HG03060 (cell line): ENCODE results near the gene PRM3.
A peak's percentile ranks its signal among the peaks of the same experiment; 100 is the strongest.

ENCODE experiments used
- ATAC-seq: cut with Tn5 transposase; IDR thresholded peaks from one replicate; pipeline ENCODE4 v1.9.1; 2021; ENCODE audit warnings: low read depth, moderate number of reproducible peaks; ENCODE audit not compliant: unreplicated experiment

Gene PRM3, protein sequence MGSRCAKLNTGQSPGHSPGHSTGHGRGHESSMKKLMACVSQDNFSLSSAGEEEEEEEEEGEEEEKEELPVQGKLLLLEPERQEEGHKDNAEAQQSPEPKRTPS

DNA sequence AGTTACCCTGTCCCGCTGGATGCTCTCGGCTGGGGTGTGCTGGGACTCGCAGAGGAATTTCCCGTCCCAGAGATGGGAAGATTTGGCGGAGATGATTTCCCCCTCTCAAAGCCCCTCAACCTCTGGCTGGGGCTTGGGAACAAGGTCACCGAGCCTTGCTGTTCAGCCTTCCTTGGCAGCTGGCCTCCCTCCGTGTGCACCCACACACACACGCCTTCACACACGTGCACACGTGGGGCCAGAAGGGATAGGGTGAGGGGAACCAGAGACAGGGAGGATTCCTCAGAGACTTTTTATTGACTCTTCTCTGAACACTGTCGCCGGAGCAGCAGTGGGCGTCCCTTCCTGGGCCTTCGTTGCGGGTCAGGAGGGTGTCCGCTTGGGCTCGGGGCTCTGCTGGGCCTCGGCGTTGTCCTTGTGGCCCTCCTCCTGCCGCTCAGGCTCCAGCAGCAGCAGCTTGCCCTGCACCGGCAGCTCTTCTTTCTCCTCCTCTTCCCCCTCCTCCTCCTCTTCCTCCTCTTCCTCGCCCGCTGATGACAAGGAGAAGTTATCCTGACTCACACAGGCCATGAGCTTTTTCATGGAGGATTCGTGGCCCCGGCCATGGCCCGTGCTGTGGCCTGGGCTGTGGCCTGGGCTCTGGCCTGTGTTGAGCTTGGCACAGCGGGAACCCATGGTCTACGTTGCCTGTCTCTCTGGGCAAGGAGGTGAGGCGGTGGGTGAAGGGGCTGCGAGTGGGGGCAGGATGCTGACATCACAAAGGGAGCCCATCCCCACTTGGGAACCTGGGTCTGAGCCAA lies at the start of gene PRM3:
Gene PRM3, minus strand, starts transcription at position 709 of the 800 bp plus-strand sequence. Its CDS starts 34 bp downstream, at position 675.
- no peak for ATAC-seq

DNA sequence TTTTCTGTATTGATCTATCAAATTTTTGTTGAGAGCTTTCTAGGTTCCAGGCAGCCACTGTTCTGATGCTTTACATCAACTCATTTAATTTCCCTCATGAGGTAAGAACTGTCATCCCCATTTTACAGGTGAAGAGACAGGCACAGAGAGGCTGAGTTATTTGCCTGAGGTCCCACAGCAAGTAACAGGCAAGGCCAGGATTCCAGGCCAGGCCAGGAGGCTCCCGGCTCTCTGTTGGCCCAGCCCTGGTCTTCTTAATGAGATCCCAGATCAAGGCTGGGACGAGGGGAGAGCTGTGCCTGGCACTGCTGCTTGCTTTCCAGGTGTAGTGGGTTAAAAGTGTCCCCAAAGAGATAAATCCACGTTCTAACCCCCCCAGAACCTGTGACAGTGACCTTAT lies 49.4 kb upstream of the PRM3 start:
- ATAC-seq, result no peak

DNA sequence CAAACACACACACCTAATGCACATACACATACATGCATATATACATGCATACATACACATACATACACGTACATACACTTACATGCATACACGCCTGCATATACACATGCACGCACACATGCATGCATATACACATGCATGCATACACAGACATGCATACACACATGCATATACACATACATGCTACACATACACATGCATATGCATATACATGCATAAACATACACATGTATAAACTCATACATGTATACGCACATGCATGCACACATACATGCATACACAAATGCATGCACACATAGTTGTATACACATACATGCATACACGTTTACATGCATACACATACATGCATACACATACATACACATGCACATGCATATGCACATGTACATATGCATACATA lies 48.2 kb upstream of the PRM3 start:
- ATAC-seq, result no peak

DNA sequence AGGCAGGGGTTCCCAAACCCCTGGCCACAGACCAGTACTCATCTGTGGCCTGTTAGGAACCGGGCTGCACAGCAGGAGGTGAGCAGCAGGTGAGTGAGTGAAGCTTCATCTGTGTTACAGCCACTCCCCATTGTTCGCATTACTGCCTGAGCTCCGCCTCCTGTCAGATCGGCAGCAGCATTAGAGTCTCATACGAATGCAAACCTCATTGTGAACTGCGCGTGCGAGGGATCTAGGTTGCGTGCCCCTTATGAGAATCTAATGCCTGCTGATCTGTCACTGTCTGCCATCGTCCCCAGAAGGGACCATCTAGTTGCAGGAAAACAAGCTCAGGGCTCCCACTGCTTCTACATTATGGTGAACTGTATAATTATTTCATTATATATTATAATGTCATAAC lies 46.7 kb upstream of the PRM3 start:
- ATAC-seq, result no peak

DNA sequence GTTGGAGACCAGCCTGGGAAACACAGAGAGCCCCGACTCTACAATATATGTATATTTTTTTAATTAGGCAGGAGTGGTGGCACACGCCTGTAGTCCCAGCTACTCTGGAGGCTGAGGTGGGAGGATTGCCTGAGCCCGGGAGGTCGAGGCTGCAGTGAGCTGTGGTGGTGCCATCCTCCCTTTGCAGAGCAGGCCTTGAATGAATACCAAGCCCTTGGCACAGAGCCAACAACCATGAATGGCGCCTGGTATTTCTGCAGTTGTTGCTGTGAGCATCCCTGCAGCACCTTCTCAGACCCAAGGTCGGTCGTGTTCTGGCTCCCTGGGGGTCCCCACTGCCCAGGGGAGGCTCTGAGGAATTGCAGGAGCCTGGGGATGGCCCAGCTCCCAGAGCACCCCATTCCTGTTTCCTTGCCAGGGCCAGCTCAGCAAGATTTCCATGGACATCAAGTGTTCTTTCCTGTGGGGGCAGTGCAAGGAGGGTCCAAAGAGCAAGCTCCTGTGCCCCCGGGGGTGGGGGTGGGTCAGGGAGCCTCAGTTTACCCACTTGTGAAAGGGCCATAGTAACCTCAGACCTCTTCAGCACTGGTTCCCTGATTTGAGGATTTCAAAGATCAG lies 46.2 kb upstream of the PRM3 start:
- no peak for ATAC-seq

DNA sequence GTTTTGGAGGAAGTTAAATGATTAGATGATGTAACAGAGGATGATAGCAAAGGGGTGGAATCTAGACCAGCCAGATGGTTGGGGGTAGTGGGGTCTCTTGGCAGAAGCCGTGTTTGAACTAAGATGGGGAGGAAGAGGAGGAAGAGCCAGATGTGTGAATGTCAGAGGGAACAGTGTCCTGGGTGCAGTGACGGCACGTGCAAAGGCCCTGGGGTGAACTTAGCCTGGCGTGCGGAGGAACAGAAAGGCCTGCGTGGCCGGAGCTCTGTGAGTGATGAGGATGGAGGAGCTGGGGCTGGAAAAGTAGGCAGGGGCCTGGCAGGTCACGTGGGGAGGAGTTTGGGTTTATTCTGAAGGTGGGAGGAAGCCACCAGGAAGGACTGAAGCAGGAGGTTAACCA lies 45.4 kb upstream of the PRM3 start:
- ATAC-seq, result no peak

DNA sequence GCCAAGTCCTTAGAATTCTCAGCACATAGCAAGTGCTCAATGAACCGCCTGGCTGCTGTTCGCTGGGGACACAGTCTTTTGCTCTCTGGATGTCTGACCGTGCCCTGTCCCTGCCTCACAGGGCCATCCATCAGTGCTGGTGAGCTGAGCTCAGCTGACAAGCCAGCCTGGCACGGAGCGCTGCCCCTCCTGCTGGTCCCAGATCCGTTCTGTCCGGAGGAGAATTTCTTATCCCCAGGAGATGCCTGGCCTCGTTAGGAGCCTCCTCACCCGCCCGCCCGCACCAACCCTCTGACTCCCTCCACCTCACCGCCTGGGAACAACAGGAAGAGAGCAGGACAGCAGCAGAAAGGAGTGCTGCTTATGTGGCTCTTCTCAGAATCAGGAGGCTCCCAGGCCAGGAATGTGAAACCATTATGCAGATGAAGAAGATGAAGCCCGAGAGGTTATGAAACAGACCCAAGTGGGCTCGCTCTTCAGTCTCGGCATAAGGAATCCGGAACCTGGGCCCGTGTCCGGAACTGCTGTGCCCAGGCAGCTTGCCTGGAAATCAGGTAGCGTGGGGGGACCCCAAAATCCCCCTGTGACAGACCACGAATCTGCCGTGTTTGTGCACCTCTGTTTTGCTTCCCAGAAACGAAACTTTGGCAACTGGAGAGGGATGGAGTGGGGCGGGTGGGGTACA lies 43.0 kb upstream of the PRM3 start:
- ATAC-seq, result no peak

DNA sequence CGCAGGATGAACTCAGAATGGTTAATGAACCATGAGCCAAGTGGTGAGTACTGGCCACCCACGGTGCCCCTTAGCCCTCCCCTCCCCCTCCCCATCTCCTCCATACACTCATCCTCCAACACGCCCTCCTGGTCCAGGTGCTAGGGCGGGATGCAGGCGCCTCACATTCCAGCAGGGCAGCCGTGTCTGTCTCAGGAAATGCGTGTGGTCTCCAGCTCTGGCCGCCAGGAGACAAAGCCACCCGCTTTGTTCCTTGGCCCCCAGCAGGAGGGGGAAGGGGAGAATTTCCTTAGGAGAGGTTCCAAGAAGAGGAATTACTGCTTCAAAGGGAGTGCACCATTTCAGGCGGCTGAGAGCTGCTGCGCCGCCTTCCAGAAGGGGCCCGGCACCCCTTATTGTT lies 42.1 kb upstream of the PRM3 start:
- no peak for ATAC-seq

DNA sequence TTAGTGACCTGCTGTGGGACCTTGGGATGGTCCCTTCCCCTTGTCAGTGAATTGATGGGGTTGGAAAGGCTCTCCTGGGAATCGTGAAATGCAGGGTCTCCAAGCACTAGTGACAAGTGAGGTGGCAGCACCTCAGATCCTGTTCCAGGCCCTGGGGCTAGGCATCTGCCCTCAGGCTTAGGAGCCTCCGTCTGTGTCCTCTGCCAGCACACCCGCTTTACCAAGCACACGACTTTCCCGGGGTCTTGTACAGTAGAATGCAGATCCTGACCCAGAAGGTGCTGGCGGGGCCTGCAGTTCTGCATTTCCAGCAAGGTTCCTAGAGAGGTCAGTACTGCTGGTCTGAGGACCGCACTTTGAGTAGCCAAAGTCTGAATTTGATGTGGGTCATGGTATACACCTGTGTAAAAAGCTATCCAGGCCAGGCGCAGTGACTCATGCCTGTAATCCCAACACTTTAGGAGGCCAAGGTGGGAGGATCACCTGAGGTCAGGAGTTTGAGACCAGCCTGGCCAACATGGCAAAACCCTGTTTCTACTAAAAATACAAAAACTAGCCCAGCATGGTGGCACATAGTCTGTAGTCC lies 41.0 kb upstream of the PRM3 start:
- no peak for ATAC-seq

DNA sequence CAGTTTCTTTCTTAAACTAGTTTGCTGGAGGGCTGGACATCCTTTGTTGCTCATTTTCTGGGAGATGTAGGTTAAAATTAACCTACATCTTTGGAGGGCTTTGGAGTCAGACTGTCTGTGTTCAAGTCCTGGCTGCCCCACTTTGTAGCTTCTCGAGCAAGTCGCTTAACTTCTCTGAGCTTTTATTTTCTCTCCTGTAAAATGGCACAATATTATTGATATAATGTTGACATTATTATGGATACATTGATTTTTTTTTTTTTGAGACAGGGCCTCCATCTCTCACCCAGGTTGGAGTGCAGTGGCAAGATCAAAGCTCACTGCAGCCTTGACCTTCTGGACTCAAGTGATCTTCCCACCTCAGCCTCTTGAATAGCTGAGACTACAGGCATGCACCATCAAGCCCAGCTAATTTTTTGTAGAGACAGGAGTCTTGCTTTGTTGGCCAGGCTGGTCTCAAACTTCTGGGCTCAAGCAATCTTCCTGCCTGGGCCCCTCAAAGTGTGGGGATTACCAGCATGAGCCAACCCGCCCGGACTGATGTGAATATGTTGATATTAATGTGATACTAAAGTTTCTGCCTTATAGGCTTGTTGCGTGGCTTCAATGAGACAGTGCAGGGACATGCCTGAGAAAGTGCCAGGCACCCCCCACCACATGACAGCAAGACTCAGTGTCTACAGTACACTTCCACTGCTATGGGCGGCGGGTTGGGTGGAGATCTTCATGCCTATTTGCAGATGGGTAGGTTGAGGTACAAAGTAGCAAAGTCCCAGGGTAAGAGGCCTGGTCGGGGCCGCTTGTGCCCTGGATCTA lies 40.3 kb upstream of the PRM3 start:
- no peak for ATAC-seq

DNA sequence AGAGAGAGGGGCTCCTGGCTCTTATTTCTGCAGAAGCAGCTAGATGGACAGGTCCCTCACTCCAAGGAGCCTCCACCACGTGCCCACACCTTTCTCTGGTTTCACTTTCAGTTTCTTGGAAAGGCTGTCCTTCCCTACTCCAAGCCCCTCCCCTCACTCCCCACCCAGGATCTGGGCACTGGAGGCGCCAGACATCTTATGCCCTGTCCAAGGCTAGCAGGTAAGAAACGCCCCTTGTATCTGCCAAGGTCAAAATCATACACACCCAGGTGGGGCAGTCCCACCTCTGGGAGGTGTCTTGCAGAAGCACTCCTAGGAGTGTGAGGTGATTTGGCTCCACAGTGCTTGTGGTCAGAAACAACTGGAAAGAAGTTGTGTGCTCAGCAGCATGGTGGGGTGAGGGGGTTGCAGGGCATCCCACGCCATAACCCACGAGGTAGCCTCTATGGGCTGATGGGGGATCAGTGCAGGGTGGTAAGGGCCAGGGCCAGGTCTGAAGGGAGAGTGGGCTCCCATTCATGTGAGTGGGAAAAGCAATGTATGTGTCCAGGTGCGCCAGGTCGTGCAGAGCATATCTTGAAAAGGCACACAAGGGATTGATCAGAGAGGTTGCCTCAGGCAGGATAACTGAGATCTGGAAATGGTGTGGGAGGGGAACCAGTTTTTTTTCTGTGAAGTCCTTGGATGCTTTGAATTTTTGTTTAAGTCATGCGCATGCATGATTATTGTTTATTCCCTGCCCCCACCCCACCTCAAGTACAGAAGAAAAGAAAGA lies 39.5 kb upstream of the PRM3 start:
- no peak for ATAC-seq

DNA sequence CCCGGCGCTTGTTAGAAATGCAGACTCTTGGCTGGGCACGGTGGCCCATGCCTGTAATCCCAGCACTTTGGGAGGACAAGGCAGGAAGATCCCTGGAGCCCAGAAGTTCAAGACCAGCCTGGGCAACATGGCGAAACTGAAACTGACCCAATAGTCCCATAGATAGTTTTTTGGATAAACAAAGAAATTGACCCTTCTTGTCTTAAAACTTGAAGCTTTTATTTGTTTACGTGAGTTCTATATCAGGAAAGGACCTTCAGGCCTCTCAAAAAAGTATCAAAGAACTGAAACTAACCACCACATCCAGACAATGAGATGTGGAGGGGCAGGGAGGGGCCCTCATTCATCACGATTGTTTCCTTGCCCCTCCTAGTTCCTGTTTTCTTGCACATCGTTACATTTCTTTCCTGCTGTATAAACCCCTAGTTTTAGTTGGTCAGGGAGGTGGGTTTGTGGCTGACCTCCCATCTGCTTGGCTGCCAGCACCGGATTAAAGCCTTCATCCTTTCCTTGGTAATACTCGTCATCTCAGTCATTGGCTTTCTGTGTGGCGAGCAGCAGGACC lies 37.6 kb upstream of the PRM3 start:
- ATAC-seq, result peak; percentile 34

DNA sequence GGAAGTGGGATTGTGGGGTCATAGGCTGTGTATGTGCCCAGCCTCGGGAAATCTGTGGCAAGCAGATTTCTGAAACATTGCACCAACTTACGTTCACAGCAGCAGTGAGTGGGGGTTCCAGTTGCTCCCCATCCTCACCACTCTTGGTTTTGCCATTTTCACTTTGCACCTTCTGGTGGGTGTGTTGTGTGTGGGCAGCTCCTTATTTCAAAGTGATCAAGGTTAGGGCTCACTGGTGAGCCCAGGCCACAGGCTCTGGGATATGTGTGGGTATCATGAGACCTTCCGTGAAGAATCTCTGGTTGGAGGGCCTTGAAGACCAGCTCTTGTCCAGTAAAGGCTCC lies 37.2 kb upstream of the PRM3 start:
- no peak for ATAC-seq

DNA sequence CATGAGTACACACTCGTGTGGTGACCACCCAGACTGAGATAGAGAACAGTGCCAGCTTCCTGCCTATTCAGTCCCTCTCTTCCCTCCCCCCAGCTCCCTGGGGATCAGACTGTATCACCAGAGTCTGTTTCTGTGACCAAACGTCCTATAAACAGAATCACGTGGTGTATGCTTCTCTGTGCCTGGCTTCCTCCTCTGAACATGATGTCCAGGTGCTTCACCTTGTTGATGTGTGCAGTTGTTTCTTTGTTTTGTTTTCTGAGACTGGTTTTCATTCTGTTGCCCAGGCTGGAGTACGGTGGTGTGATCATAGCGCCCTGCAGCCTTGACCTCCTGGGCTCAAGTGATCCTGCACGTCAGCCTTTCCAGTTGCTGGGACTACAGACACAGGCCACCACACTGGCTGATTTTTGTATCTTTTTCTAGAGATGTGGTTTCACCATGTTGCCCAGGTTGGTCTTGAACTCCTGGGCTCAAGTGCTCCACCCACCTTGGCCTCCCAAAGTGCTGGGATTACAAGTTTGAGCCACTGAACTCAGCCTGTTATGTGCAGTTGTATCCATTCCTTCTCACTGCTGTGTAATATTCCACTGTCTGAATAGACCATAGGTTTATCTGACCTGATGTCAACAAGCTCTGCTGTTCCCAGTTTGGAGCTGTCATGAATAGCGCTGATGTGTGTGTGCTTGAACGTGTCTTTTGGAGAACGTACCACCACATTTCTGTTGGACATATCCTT lies 36.6 kb upstream of the PRM3 start:
- peak; percentile 43 for ATAC-seq

DNA sequence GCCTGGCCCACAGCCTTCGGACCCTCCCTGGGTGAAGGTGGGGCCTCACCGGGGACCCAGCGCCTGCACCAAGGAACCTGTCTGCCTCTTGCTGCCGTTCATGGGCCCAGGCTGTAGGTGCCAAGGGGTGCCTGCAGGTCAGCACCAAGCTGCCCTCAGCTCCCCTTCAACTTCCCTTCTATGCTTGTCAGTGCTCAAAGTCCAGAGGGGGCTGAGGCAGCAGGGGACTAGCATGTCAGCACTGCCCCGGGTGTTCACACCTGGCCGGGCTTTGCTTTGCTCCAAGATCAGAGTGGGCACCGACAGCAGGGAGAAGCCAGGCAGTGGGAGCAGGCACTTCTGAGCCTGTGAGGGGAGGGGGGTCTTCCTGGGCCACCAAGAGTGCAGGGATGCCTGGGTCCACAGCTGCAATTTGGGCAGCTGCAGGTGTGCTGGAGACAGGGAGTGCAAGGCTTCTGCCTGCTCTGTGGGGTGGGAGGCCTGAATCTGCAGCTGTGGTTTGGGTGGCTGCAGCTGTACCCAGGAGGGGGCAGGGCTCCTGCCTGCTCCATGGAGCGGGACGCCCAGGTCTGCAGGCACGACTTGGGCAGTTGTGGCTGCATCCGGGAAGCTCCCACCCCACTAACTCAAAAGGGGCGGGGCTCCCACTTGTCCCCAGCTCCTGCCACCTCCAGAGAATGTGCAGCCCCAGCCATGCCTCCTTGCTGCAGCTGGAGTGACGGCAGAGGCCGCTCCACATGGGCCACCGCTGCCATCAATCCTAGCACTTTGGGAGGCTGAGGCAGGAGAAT lies 35.3 kb upstream of the PRM3 start:
- ATAC-seq, result no peak

DNA sequence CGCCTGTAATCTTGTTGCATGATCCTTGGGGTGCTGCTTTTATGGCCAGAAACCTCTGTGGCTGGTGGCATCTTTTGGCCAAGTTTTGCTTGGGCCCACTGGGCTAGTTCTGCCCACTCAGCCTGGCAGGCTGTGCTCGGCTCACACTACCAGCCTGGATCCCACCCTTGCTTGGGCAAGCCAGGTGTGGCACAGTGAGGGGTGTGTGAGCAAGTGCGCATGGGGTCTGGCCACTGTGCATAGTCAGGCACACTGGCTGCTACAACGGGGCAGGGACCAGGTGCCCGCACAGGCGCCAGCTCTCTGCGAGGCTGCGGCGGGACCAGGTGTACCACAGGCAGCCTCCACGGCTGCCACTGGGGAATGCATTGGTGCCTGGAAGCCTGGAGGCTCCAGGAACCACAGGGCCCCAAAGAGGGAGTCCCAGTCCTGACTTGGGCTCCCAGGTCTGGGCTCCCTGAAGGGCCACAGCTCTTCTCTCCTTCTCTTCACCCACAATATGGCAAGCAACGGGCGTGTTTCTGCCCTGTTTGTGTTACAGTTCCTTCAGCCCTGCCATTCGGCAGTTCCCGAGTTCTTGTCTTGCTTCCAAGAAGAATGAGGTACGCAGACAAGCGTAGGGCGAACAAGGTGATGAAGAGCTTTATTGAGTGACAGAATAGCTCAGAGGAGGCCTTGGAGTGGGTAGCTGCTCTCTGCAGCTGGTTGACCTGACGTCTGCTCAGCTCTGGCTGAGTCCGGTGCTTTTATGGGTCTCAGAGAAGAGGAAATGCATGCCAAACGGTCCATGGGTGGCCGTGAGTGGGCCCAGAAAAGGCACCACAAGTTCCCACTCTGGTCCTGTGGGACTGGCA lies 34.4 kb upstream of the PRM3 start:
- no peak for ATAC-seq
